Neural cell (in vitro differentiated cells): ENCODE results near the gene ANKRD28. TPM values are rescaled to one million over a fixed set of nuclear protein-coding genes. Genes with fewer than 3 reads are reported as not detected.

Experiments used
- H2AFZ ChIP-seq: fragments of 200-600, 300-800 bp; sonication (generic), shearing (Covaris generic); 2 replicates; pipeline ENCODE4 v1.6.0; 2014; ENCODE audit warnings: low read depth, mild to moderate bottlenecking, antibody characterized with exemption, low read length, moderate library complexity
- H3F3A ChIP-seq: fragments of 200-600 bp; shearing (Covaris generic); 2 replicates; pipeline ENCODE4 v1.6.1; 2016; ENCODE audit warnings: mild to moderate bottlenecking, moderate library complexity, mixed read lengths, antibody characterized with exemption, low read length; ENCODE audit not compliant: insufficient read depth, poor library complexity, severe bottlenecking
- H3K27ac ChIP-seq: fragments of 200-600, 300-800 bp; sonication (generic), shearing (Covaris generic); 2 replicates; pipeline ENCODE4 v1.5.1; 2014; ENCODE audit warnings: mild to moderate bottlenecking, low read length, moderate library complexity
- H3K27me3 ChIP-seq: fragments of 300-800, 200-600 bp; sonication (generic), shearing (Covaris generic); 2 replicates; pipeline ENCODE4 v1.6.0; 2014; ENCODE audit warnings: mild to moderate bottlenecking, low read depth, low read length, moderate library complexity; ENCODE audit not compliant: insufficient read depth
- H3K36me3 ChIP-seq: fragments of 300-800, 200-600 bp; sonication (generic), shearing (Covaris generic); 2 replicates; pipeline ENCODE4 v1.5.1; 2014; ENCODE audit warnings: mild to moderate bottlenecking, antibody characterized with exemption, low read length, moderate library complexity; ENCODE audit not compliant: insufficient read depth
- H3K4me2 ChIP-seq: fragments of 300-800, 200-600 bp; sonication (generic), shearing (Covaris generic); 2 replicates; pipeline ENCODE4 v1.6.0; 2014; ENCODE audit warnings: mild to moderate bottlenecking, low read length
- H3K4me3 ChIP-seq: fragments of 300-800, 200-600 bp; sonication (generic), shearing (Covaris generic); 2 replicates; pipeline ENCODE4 v1.5.1; 2014; ENCODE audit warnings: mild to moderate bottlenecking, low read length, moderate library complexity
- H3K79me2 ChIP-seq: fragments of 200-600 bp; shearing (Covaris generic); replicated peaks from 2 replicates; pipeline ENCODE4 v1.6.0; 2014; ENCODE audit warnings: mild to moderate bottlenecking, low read length, moderate library complexity; ENCODE audit not compliant: insufficient read depth
- H3K9ac ChIP-seq: fragments of 300-800, 200-600 bp; sonication (generic), shearing (Covaris generic); 2 replicates; pipeline ENCODE4 v1.6.1; 2016; ENCODE audit warnings: mild to moderate bottlenecking, low read length, mixed read lengths
- H3K9me2 ChIP-seq: fragments of 200-600 bp; shearing (Covaris generic); 2 replicates; pipeline ENCODE4 v1.6.1; 2016; ENCODE audit warnings: mild to moderate bottlenecking, low read length, mixed read lengths; ENCODE audit not compliant: insufficient read depth
- H3K9me3 ChIP-seq: fragments of 200-600, 300-800 bp; sonication (generic), shearing (Covaris generic); 2 replicates; pipeline ENCODE4 v1.6.1; 2016; ENCODE audit warnings: mild to moderate bottlenecking, mixed run types, low read length, moderate library complexity, mixed read lengths
- H4K20me1 ChIP-seq: fragments of 200-600 bp; shearing (Covaris generic); 2 replicates; pipeline ENCODE4 v1.6.1; 2016; ENCODE audit warnings: mild to moderate bottlenecking, mixed run types; ENCODE audit not compliant: insufficient read depth
- CTCF ChIP-seq: fragments of 450-650 bp; IDR thresholded peaks from 2 replicates; pipeline ENCODE4 v1.5.1; 2014; ENCODE audit warnings: antibody characterized with exemption, mild to moderate bottlenecking, moderate library complexity; ENCODE audit not compliant: poor library complexity, severe bottlenecking
- EP300 ChIP-seq: fragments of 450-650 bp; conservative IDR thresholded peaks from 2 replicates; pipeline ENCODE4 v1.6.1; 2014; ENCODE audit warnings: antibody characterized with exemption, mild to moderate bottlenecking, moderate library complexity; ENCODE audit not compliant: poor library complexity, severe bottlenecking
- EZH2 ChIP-seq: fragments of 200-600, 300-800 bp; shearing (Covaris generic), sonication (generic); IDR thresholded peaks from 2 replicates; pipeline ENCODE4 v1.6.1; 2014; ENCODE audit warnings: antibody characterized with exemption, low read length, borderline replicate concordance, mild to moderate bottlenecking; ENCODE audit not compliant: insufficient read depth, poor library complexity, severe bottlenecking
- MXI1 ChIP-seq: fragments of 450-650 bp; conservative IDR thresholded peaks from 2 replicates; pipeline ENCODE4 v1.6.1; 2014; ENCODE audit warnings: antibody characterized with exemption, mild to moderate bottlenecking; ENCODE audit not compliant: poor library complexity, severe bottlenecking
- RAD21 ChIP-seq: fragments of 450-650 bp; conservative IDR thresholded peaks from 2 replicates; pipeline ENCODE4 v1.6.1; 2014; ENCODE audit warnings: antibody characterized with exemption, mild to moderate bottlenecking, moderate library complexity
- REST ChIP-seq: IDR thresholded peaks from 2 replicates; pipeline ENCODE4 v1.6.1; 2012; ENCODE audit warnings: borderline replicate concordance
- SMC3 ChIP-seq: fragments of 450-650 bp; conservative IDR thresholded peaks from 2 replicates; pipeline ENCODE4 v1.6.1; 2014; ENCODE audit warnings: antibody characterized with exemption, mild to moderate bottlenecking, moderate library complexity; ENCODE audit not compliant: poor library complexity
- TAF1 ChIP-seq: IDR thresholded peaks from 2 replicates; pipeline ENCODE4 v1.6.1; 2012; ENCODE audit warnings: low read depth
- polyA plus RNA-seq: library from polyadenylated mRNA; depleted of rRNA; stranded (reverse); fragments of >200 nt; gene quantifications from 2 replicates; pipeline ENCODE4 v1.2.3, GENCODE V29; 2014

The ANKRD28 gene
- polyA plus RNA-seq, 1 donor from 2014 or later = 101 TPM

- Histone ChIP-seq H3K4me2 (no peak overlapping the region), H3K9ac (no peak overlapping the region), H3F3A (no peaks in the 10 kb centered on the region), H3K27me3 (no peaks in the 10 kb centered on the region), H2AFZ (no peak overlapping the region), H3K27ac (no peak overlapping the region), H4K20me1 (no peaks in the 10 kb centered on the region), H3K4me3 (no peak overlapping the region), H3K36me3 (no peaks in the 10 kb centered on the region), H3K9me2 (no peaks in the 10 kb centered on the region), H3K79me2 (peaks cover 15% of the 10 kb centered on the region), H3K9me3 (no peaks in the 10 kb centered on the region)
- TF ChIP-seq RAD21 (peak; percentile 33), CTCF (peak; percentile 43), EP300 (no peak)
Observed at GRCh38 chr3:15812183-15812582, 14.4 kb upstream of the ANKRD28 start.

- H3K9me2 ChIP-seq = no peaks in the 10 kb centered on the region
- no peak overlapping the region for H3K4me2 ChIP-seq
- no peak overlapping the region for H3K4me3 ChIP-seq
- H3K36me3 ChIP-seq = no peaks in the 10 kb centered on the region
- no peak overlapping the region for H3K27ac ChIP-seq
- H3F3A ChIP-seq = no peaks in the 10 kb centered on the region
- peaks cover 3% of the 10 kb centered on the region for H3K79me2 ChIP-seq
- H4K20me1 ChIP-seq = no peaks in the 10 kb centered on the region
- TF ChIP-seq EZH2 (no peak), CTCF (no peak), RAD21 (no peak)
- no peak overlapping the region for H2AFZ ChIP-seq
- no peaks in the 10 kb centered on the region for H3K27me3 ChIP-seq
- H3K9ac ChIP-seq = no peak overlapping the region
- no peaks in the 10 kb centered on the region for H3K9me3 ChIP-seq
Observed at GRCh38 chr3:15810702-15811101, 12.9 kb upstream of the ANKRD28 start.

GRCh38 chr3:15809313-15809712 lies 11.5 kb upstream of the ANKRD28 start:
- no peaks in the 10 kb centered on the region for H3K9me2 ChIP-seq
- no peak overlapping the region for H3K4me3 ChIP-seq
- no peak overlapping the region for H3K27ac ChIP-seq
- no peaks in the 10 kb centered on the region for H3K36me3 ChIP-seq
- no peaks in the 10 kb centered on the region for H3F3A ChIP-seq
- no peaks in the 10 kb centered on the region for H4K20me1 ChIP-seq
- H3K27me3 ChIP-seq = no peaks in the 10 kb centered on the region
- H3K4me2 ChIP-seq = no peak overlapping the region
- H3K9ac ChIP-seq = no peak overlapping the region
- H3K79me2 ChIP-seq = peaks cover 4% of the 10 kb centered on the region
- H3K9me3 ChIP-seq = no peaks in the 10 kb centered on the region
- H2AFZ ChIP-seq = no peak overlapping the region
- TF ChIP-seq TAF1 = no peak
- no peak for TF ChIP-seq MXI1
- TF ChIP-seq CTCF = no peak
- no peak for TF ChIP-seq RAD21
- TF ChIP-seq REST = no peak
- no peak for TF ChIP-seq EP300
- no peak for TF ChIP-seq SMC3
- no peak for TF ChIP-seq EZH2
